HS-5 (cell line): ENCODE measurements around the gene AGO1.

Source experiments
- DNase-seq: peaks from one replicate; pipeline ENCODE4 v3.0.0-alpha.2; 2012; ENCODE audit warnings: low read depth

Gene AGO1

GRCh38 chr1:35980090-35980489 lies 97.1 kb downstream of the AGO1 start:
- DNase-seq: no peak
